NCI-H1436 (cell line): ENCODE measurements around the gene NFKBIA.
A peak's percentile ranks its signal among the peaks of the same experiment; 100 is the strongest.
"Not testable (repeated sequence)": the region's sequence is repeated elsewhere in the genome, so short reads cannot be mapped to it uniquely, and the experiment has no call there.

Source experiments
- DNase-seq: peaks from one replicate; lab custom pipeline; 2025; lab: John Stamatoyannopoulos, UW

The NFKBIA gene, protein sequence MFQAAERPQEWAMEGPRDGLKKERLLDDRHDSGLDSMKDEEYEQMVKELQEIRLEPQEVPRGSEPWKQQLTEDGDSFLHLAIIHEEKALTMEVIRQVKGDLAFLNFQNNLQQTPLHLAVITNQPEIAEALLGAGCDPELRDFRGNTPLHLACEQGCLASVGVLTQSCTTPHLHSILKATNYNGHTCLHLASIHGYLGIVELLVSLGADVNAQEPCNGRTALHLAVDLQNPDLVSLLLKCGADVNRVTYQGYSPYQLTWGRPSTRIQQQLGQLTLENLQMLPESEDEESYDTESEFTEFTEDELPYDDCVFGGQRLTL

DNA sequence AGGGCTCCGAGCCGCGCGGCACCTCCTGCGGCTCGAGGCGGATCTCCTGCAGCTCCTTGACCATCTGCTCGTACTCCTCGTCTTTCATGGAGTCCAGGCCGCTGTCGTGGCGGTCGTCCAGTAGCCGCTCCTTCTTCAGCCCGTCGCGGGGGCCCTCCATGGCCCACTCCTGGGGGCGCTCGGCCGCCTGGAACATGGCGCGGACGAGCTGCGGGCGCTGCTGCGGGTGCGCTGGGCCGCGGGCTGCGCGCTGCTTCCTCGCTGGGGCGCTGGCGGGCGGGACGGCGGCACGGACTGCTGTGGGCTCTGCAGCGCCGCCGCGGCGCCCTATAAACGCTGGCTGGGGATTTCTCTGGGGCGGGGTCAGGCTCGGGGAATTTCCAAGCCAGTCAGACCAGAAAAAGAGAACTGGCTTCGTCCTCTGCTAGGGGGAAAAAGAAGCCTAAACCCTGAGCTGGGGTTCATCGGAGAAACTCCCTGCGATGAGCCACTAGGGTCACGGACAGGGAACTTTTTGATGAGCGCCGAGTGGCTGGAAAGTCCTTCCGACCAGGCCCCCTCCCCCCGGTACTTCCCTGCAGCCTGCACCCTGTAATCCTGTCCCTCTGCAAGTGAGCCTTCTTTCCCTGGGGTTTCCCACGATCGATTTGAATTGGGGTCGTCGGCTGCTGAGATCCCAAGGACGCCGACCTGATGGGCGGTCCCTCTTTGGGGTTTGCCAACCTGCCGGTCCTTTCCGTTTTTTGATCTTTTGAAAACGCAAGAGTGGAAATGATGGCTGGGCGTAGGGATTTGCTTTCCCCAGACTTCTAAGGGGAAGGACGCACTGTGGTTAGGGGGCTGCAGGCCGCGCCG, at the start of gene NFKBIA:
TSS of gene NFKBIA (minus strand) at position 301 of the 855 bp plus-strand sequence. CDS start at position 196, 105 bp downstream.
- peak; percentile 77 for DNase-seq

DNA sequence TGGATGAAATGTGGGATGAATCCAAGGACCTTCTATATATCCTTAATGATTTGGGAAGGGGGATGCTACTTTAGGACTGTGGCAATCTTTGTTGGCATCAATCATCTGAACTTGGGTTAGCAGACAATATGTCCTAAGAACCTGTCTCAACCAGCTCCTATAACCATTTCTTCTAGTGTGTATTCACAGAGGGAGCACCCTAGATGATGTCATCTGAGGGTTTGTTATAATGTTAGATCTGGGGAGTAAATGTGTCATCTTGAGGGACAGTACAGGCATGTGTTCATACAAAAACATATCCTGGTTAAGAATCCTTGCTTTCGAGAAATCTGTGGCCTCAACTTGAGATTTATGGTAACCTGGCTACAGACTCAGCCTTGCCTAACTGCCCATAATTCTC, 41.9 kb upstream of the NFKBIA start:
- no peak for DNase-seq

DNA sequence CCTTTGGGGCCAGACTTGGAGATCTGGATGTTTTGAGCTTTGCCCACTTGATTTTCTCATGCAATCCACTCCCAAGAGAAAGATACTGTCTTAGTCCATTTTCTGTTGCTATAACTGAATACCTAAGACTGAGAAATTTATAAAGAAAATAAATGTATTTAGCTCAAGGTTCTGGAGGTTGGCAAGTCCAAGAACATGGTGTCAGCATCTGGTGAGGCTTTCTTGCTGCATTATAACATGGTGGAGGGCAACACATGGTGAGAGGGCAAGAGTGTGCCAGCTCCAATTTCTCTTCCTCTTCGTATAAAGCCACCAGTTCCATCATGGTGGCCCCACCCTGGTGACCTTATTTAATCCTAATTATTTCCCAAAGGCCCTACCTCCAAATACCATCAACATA, 39.6 kb upstream of the NFKBIA start:
- DNase-seq, result no peak

DNA sequence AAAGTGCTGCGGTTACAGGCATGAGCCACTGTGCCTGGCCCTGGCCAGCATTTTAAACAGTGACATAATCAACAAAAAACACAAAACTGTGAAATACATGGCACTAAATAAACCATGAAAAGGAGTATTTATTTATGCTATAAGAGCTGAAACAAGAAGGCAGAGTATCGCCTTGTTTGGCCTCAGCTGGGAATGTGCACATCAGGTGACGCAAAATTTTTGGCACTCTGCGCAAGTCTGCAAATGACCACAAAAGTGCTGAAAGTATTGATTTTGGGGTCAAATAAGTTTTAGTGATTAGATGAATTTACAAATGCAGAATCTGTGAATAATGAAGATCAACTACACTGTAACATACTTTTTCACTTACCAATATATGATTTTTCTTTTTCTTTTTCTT, 36.6 kb upstream of the NFKBIA start:
- DNase-seq, result no peak

DNA sequence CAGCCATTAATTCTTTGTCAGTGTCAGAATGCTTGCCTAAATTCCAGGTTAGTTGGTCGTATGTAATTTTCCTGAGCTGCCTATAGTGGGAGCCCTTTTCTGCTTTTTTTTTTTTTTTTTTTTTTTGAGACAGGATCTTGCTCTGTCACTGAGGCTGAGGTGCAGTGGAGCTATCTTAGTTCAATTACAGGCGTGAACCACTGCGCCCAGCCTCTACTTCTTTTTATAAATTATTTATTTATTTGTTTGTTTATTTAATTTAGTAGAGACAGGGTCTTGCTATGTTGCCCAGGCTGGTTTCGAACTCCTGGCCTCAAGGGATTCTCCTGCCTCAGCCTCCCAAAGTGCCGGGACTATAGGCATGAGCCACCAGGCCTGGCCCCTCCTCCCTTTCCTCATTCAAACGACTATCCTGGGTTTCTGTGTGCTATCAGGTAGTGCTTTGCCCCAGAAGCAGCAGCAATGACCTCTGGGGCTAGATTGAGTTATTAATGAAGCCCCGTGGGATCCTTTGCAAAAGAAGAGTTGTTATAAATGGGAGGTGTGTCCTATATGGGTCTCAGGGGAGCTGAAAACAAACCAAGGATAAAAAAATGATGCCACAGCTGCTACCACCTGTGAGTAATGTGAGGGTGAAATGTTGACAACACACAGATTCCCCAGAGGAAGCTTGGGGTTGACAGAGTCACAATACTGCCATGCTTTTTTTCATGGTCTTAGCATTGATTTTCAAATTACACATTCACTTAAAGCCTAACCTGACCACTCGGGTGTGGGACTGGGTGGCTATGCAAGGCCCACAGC, 34.6 kb upstream of the NFKBIA start:
- peak; percentile 48 for DNase-seq

DNA sequence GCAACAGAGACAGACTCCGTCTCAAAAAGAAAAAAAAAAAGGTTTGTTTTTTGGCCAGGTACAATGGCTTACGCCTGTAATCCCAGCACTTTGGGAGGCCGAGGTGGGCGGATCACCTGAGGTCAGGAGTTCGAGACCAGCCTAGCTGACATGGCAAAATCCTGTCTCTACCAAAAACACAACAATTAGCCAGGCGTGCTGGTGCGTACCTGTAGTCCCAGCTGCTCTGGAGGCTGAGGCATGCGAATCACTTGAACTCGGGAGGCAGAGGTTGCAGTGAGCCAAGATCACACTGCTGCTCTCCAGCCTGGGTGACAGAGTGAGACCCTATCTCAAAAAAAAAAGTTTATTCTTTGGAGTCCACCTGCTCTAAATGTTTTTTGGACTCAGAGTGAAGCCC, 33.9 kb upstream of the NFKBIA start:
- not testable (repeated sequence) for DNase-seq

DNA sequence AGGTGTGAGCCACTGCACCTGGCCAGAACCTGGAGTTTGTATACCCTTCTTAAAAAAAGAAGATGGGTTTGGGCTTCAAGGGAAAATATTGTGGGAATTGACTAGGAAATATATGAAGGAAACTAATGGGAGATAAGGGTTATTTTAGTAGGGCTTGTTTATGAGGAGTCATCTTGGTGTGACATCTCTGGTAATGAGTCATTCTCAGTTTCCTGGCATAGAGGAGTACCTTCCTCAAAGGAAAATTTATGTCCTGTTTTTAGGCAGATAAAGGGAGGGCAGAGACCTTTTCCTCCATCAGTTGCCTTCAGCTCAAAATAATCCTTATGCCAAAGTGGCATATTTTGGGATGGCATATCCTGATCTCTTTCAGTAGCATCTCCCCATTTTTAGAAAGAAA, 30.6 kb upstream of the NFKBIA start:
- DNase-seq, result no peak

DNA sequence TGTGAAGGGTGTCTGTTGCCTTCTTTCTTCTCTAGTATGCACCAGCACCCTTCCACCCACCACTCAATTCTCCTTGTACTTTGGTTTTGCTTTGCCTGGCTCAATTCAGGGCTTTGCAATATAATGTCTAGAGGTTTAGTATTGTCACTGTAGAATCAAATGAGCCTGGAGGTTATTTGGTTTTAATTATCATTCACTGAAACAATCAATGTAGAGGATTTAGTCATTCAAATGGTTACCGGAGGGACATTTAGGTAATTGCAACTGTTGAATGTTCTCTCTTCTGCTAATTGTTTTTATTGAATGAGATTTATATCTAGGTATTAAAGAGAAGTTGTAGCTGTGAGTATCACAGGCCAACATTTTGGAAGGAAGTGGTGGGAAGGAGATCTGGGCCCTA, 29.3 kb upstream of the NFKBIA start:
- DNase-seq, result no peak

DNA sequence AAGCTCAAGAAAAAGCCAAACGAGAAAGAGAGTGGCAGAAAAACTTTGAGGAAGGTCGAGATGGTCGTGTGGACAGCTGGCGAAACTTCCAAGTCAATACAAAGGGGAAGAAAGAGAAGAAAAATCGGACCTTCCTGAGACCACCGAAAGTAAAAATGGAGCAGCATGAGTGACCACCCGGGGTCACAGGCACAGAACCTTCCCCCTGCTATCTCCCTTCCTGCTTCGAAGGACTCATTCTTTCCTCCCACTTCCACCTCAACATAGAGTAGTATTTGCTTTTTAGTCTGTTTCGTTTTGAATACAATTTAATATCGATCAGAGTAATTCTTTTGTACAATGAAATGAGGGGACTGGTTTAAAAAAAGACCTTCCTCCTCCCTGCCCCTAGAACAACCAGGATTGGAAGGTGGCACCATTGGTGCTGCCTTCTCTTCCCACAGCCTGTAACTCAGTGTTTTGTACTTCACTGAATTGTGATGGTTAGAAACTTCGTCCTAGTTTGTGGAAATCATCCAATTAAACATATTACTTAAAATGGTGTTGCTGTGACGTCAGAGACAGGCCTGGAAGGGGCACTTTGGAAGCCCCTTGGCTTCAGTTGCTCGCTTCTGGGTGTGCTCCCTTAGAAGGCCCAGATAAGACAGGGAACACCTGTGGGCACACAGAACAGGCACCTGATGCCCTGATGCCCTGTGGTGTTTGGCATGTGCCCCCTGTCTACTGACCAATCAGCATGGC, 26.1 kb upstream of the NFKBIA start:
- DNase-seq, result no peak

DNA sequence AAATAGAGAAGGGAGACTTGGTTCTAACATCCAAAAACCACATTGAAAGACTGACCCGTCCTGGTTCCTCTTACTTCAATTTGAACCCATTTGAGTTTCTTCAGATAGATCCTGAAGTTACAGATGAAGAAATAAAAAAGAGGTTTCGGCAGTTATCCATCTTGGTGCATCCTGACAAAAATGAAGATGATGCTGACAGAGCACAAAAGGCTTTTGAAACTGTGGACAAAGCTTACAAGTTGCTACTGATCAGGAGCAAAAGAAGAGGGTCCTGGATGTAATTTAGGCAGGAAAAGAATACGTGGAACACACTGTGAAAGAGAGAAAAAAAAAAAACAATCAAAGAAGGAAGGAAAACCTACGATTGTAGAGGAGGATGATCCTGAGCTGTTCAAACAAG, 25.4 kb upstream of the NFKBIA start:
- no peak for DNase-seq

DNA sequence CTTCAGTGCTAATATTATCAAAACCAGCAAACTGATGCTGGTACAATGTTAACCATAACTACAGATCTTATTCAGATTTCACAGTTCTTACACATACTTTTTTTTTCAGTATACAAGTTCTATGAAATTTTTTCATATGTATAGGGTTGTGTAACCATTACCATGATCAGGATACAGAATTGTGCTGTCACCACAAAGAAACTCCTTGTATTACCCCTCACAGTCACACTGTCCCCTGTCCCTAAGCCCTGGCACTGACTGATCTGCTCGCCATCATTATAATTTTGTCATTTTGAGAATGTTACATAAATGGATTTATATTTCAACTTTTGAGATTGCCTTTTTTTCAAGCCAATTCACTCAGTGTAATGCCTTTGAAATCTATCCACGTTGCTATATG, 21.3 kb upstream of the NFKBIA start:
- DNase-seq, result no peak

DNA sequence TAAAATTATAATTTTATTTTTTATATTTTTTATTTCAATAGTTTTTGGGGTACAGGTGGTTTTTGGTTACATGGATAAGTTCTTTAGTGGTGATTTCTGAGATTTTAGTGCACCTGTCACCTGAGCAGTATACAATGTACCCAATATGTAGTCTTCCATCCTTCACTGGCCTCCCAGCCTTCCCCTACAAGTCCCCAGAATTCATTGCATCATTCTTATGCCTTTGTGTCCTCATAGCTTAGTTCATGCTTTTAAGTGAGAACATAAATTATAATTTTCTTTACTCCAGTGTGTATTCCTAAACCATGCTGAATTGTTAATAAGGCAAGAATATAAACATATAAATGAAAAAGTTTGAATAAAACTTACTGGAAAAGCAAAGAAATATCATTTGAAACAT, 19.1 kb upstream of the NFKBIA start:
- no peak for DNase-seq

DNA sequence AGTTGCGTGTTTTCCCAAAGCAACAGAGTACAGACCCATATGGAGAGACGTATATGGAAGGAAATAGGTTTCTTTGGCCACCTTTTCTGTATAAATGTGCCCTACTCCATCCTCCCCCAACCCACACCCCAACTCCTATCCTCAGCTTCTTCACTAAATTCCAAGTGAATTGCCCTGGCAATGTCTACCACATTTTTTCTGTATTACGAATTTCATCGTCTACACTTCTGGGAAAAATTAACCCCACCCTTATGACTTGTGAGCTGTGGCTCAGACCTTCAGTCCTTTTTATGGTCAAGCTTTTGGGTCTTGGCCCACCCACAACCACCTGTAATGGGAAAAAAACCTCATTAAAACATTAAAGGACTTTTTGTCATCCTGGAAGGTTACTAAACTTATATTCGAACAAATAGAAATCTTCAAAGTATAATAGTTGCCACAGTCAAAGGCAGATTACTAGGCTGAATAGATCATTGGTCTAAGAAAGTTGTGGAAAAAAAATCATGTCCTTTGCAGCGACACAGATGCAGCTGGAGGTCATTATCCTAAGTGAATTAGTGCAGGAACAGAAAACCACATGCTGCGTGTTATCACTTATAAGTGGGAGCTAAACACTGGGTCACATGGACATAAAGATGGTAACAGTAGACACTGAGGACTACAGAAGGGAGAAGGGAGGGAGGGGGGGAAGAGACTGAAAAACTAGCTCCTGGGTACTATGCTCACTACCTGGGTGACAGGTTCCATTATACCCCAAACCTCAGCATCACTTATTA, 15.7 kb upstream of the NFKBIA start:
- DNase-seq, result no peak

DNA sequence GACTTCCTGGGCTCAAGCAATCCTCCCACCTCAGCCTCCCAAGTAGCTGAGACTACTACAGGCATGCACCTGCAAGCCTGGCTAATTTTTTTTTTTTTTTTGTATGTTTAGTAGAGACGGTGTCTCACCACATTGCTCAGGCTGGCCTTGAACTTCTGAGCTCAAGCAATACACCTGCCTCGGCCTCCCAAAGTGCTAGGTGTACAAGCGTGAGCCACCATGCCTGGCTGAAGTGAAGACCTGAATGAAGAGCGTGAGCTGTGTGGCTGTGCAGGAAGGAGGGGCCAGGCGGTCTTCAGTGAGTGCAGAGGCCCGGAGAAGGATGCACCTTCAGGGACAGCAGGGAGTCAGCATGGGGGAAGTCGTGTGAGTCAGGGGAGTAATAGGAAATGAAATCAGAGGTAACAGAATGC, 14.9 kb upstream of the NFKBIA start:
- no peak for DNase-seq

DNA sequence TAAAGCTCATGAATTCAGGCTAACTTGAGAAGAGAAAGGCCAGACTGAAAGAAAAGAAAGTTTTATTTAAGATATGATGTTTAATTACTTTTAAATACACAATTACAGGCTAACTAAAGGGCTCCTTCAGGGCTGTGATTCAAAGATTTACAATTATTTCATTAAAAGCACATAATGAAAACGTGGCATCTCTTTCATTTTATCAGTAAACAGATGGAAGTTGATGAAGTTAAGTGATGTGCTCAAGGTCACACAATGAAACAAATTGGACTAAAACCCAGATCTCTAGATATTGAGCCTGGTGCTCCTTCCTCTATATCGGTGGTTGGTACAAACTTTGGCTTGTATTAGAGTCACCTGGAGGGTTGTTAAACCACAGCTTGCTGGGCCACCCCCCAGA, 13.5 kb upstream of the NFKBIA start:
- DNase-seq, result no peak

DNA sequence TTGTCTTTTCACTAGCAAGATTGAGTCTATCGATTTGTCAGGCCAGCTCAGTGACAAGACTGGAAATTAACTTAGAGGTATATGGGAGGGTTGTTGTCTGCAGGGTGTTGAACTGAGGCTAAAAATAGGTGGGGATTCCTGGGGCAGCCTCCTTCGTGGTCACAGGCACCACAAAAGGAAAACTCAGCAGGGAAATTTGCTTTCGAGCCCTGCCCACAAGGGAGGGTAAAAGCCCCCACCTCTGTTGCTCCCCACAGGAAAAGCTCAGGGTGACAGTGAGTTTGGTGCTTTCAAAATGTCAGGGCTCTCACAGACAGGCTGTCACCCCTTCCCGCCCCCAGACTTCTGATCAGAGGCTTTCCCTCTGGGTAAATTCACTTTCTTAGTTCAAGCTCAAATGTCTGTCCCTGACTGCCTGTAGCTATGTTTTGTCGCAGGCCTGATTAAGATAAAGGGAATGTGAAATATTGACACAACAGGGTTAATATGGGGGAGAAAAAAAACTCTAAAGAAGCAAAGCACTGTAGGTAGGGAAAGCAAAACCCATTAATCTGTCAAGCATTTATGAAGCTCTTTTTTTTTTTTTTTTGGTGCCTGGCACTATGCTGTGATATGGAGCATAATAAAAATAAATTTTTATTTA, 11.7 kb upstream of the NFKBIA start:
- no peak for DNase-seq

DNA sequence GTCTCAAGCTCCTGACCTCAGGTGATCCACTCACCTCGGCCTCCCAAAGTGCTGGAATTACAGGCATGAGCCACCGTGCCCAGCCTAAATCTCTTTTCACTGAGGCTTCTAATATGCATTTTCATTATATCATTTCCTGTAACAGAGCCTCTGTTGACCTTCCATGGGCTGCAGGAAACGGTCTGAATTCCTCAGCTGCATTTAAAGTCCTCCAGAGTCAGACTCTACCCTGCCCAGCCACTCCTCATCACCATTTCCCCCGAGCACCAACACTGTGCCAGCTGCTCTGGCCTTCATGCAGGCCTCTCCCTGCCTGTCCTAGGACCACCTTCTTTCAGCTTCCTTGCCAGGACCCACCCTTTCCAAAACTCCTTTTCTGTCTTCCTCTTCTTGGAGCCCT, 9.8 kb upstream of the NFKBIA start:
- no peak for DNase-seq

DNA sequence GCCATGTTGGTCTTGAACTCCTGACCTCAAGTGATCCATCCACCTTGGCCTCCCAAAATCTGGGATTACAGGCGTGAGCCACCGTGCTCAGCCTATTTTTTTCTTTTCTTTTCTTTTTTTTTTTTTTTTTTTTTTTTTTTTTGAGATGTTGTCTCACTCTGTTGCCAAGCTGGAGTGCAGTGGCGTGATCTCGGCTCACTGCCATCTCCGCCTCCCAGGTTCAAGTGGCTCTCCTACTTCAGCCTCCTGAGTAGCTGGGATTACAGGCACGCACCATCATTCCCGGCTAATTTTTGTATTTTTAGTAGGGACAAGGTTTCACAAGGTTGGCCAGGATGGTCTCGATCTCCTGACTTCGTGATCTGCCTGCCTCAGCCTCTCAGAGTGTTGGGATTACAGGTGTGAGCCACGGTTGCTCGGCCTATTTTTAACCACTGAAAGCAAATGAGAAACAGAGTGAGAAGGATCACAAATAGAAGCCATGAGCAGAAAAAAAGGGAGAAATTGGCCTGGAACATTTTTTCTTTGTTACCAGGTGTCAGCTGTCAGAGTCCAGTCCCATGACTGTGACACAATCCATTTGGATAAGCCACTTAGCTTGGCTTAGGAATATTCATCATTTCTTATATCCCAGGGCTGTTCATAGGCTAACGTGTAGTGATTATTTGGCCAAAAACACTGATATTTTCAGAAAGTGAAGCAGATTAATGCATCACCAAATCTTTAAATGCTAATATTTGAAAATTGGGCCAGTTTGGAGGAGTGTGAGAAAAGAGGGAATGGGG, 7.9 kb upstream of the NFKBIA start:
- DNase-seq, result no peak

DNA sequence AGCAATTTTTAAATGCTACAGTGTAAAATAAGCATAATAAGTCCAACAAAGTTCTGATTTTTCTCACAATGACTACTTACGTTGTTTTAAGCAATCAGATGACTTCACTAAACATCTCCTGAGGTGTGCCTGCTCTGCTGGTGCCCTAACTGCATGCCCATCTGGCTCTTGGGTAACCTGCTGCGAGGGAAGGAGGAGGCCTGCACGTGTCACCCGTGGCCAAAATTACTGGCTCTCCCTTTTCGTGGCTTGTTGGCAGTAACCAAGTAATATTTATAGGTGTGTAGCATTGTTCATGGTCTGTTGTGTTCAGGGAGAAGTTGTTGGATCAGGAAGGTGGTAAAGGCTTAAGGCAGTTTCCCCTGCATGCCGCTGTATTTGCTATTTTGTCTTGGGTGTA, 6.3 kb upstream of the NFKBIA start:
- DNase-seq, result no peak

DNA sequence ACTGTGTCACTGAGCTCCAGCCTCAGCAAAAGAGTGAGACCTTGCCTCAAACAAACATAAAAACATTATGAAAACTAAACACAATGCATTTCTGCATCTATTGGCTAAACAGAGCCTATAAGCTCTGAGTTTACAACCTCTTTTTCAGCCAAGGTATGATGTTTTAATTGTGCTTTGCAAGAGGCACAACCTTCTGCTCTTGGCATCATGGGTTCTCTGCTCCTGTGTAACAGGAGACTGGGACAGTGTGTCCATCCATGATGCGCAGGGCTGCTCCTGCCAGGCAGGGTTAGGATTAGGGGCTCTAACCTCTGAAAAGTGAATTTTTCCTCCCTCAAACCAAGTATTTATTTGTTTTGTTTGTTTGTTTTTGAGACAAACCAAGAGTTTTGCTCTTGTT, 5.0 kb upstream of the NFKBIA start:
- DNase-seq, result no peak
